ENCODE measurements around the gene BCAN.

BCAN gene

GRCh38 chr1:156598731-156599432 lies 43.0 kb upstream of the BCAN start:
- Histone ChIP-seq H4K20me1 (ENCODE audit: insufficient read depth, low read length) (no peaks in the 10 kb centered on the region), H3K4me1 (ENCODE audit: low read length) (peaks cover 12% of the 10 kb centered on the region), H3K27me3 (replicated peaks; ENCODE audit: insufficient read depth, low read length) (no peaks in the 10 kb centered on the region), H3K4me2 (ENCODE audit: low read depth, low read length) (no peak overlapping the region), H3K79me2 (ENCODE audit: low read length) (peaks cover 61% of the 10 kb centered on the region), H3K9me3 (replicated peaks; ENCODE audit: insufficient read depth, low read length) (no peaks in the 10 kb centered on the region), H3K9ac (ENCODE audit: low read length) (no peak overlapping the region), H3K4me3 (ENCODE audit: low read length) (no peak overlapping the region), H3K36me3 (replicated peaks; ENCODE audit: insufficient read depth, low read length) (peaks cover 18% of the 10 kb centered on the region; the same call in 1 of the 2 replicates), H2AFZ (ENCODE audit: low read length) (no peak overlapping the region), H3K9me2 (replicated peaks; ENCODE audit: insufficient read depth, low read length) (no peaks in the 10 kb centered on the region), H3F3A (ENCODE audit: insufficient read depth, low read length) (peaks cover 21% of the 10 kb centered on the region), H3K27ac (ENCODE audit: low read length) (no peak overlapping the region)
- no peak for DNase-seq
- no peak for TF ChIP-seq EZH2phosphoT487 (IDR thresholded peaks at IDR 0.05; ENCODE audit: low read length)
- no peak for TF ChIP-seq EZH2 (optimal IDR thresholded peaks at IDR 0.05; ENCODE audit: low read depth, low read length)
- TF ChIP-seq, protein P1, sequence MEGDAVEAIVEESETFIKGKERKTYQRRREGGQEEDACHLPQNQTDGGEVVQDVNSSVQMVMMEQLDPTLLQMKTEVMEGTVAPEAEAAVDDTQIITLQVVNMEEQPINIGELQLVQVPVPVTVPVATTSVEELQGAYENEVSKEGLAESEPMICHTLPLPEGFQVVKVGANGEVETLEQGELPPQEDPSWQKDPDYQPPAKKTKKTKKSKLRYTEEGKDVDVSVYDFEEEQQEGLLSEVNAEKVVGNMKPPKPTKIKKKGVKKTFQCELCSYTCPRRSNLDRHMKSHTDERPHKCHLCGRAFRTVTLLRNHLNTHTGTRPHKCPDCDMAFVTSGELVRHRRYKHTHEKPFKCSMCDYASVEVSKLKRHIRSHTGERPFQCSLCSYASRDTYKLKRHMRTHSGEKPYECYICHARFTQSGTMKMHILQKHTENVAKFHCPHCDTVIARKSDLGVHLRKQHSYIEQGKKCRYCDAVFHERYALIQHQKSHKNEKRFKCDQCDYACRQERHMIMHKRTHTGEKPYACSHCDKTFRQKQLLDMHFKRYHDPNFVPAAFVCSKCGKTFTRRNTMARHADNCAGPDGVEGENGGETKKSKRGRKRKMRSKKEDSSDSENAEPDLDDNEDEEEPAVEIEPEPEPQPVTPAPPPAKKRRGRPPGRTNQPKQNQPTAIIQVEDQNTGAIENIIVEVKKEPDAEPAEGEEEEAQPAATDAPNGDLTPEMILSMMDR (IDR thresholded peaks at IDR 0.05; ENCODE audit: low read length), result no peak

- Histone ChIP-seq H3K27ac (ENCODE audit: low read length) (no peak overlapping the region), H3K79me2 (ENCODE audit: low read length) (peaks cover 56% of the 10 kb centered on the region), H3K27me3 (replicated peaks; ENCODE audit: insufficient read depth, low read length) (no peaks in the 10 kb centered on the region), H3K9me3 (replicated peaks; ENCODE audit: insufficient read depth, low read length) (no peaks in the 10 kb centered on the region), H3F3A (ENCODE audit: insufficient read depth, low read length) (peaks cover 20% of the 10 kb centered on the region), H3K9me2 (replicated peaks; ENCODE audit: insufficient read depth, low read length) (no peaks in the 10 kb centered on the region), H3K36me3 (replicated peaks; ENCODE audit: insufficient read depth, low read length) (peaks cover 18% of the 10 kb centered on the region; the same call in 1 of the 2 replicates), H4K20me1 (ENCODE audit: insufficient read depth, low read length) (no peaks in the 10 kb centered on the region), H3K4me1 (ENCODE audit: low read length) (peaks cover 12% of the 10 kb centered on the region), H2AFZ (ENCODE audit: low read length) (no peak overlapping the region), H3K4me2 (ENCODE audit: low read depth, low read length) (peak overlapping the region; percentile 86), H3K4me3 (ENCODE audit: low read length) (peak overlapping the region; percentile 84), H3K9ac (ENCODE audit: low read length) (no peak overlapping the region)
- peak; percentile 87 for DNase-seq
- TF ChIP-seq, protein P1 (IDR thresholded peaks at IDR 0.05; ENCODE audit: low read length), result peak; percentile 53
- TF ChIP-seq EZH2 (optimal IDR thresholded peaks at IDR 0.05; ENCODE audit: low read depth, low read length), result no peak
These were observed 42.1 kb upstream of the BCAN start for GRCh38 chr1:156599811-156600210.

DNA sequence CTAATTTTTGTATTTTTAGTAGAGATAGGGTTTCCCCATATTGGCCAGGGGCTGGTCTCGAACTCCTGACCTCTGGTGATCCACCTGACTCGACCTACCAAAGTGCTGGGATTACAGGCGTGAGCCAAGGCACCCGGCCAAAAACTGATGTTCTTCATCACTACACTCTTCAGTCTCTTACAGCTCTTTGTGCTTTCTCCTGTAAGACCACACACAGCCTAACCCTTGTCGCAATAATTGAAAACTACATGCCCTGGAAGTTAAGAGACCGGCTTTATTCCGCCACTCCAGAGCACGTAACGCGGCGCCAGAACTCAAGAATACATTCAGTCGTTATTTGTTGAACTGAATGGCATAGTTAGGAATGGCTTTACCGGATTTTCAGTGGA lies 41.2 kb upstream of the BCAN start:
- H3K27ac ChIP-seq (ENCODE audit: low read length), result peak overlapping the region; percentile 44
- H3K4me1 ChIP-seq (ENCODE audit: low read length), result peaks cover 12% of the 10 kb centered on the region
- peaks cover 15% of the 10 kb centered on the region; the same call in 1 of the 2 replicates for H3K36me3 ChIP-seq (replicated peaks; ENCODE audit: insufficient read depth, low read length)
- H2AFZ ChIP-seq (ENCODE audit: low read length), result peak overlapping the region; percentile 92
- peaks cover 56% of the 10 kb centered on the region for H3K79me2 ChIP-seq (ENCODE audit: low read length)
- H3K9me2 ChIP-seq (replicated peaks; ENCODE audit: insufficient read depth, low read length), result no peaks in the 10 kb centered on the region
- H3K9ac ChIP-seq (ENCODE audit: low read length), result peak overlapping the region; percentile 68
- H3K4me3 ChIP-seq (ENCODE audit: low read length), result peak overlapping the region; percentile 84
- H3K9me3 ChIP-seq (replicated peaks; ENCODE audit: insufficient read depth, low read length), result no peaks in the 10 kb centered on the region
- peak overlapping the region; percentile 86 for H3K4me2 ChIP-seq (ENCODE audit: low read depth, low read length)
- TF ChIP-seq EZH2phosphoT487 (IDR thresholded peaks at IDR 0.05; ENCODE audit: low read length) (no peak), EZH2 (optimal IDR thresholded peaks at IDR 0.05; ENCODE audit: low read depth, low read length) (no peak)
- TF ChIP-seq, protein P1 (IDR thresholded peaks at IDR 0.05; ENCODE audit: low read length), result no peak
- H3K27me3 ChIP-seq (replicated peaks; ENCODE audit: insufficient read depth, low read length), result no peaks in the 10 kb centered on the region
- H4K20me1 ChIP-seq (ENCODE audit: insufficient read depth, low read length), result no peaks in the 10 kb centered on the region
- peak; percentile 34 for DNase-seq
- peaks cover 12% of the 10 kb centered on the region for H3F3A ChIP-seq (ENCODE audit: insufficient read depth, low read length)
